Muscle of back (tissue), 11 donors: ENCODE measurements around the gene NSMF. TPM values are rescaled to one million over a fixed set of nuclear protein-coding genes. Genes with fewer than 3 reads are reported as not detected.
"Not testable (repeated sequence)": the region's sequence is repeated elsewhere in the genome, so short reads cannot be mapped to it uniquely, and the experiment has no call there.

Experiments used
- DNase-seq, 3 donors: peaks; one replicate each; pipeline versions ENCODE4 v3.0.0 to v3.0.0-alpha.2; 2013
- polyA plus RNA-seq, 10 donors: library from polyadenylated mRNA; unstranded; fragments of 120-200 nt; gene quantifications; one replicate each; pipeline ENCODE4 v1.2.1, GENCODE V29; 2013; ENCODE audit not compliant: insufficient read length in 10 of 10

Gene NSMF
- polyA plus RNA-seq, 10 donors, result 17.1 to 30.9 (median 20.2) TPM

- peak in 1 of 3 donors; percentile 13 for DNase-seq
Observed at GRCh38 chr9:137460363-137461315, 1.5 kb upstream of the NSMF start.

GRCh38 chr9:137459601-137460362, 648 bp upstream of the NSMF start:
- DNase-seq, result no peak

GRCh38 chr9:137458194-137459151, 661 bp downstream of the NSMF start:
- peak in 1 of 3 donors; percentile 56 for DNase-seq

- DNase-seq, result peak in 1 of 3 donors; percentile 38
Observed at GRCh38 chr9:137457406-137458193, 1.5 kb downstream of the NSMF start.

- peak in 1 of 3 donors; percentile 17 for DNase-seq
Observed at GRCh38 chr9:137456864-137457405, 2.2 kb downstream of the NSMF start.

- DNase-seq, result no peak
Observed at GRCh38 chr9:137456061-137456863, 2.9 kb downstream of the NSMF start.

GRCh38 chr9:137455359-137455991, 3.7 kb downstream of the NSMF start:
- DNase-seq, result no peak

- peak in 1 of 3 donors; percentile 57 for DNase-seq
Observed at GRCh38 chr9:137454597-137455358, 4.4 kb downstream of the NSMF start.

- no peak for DNase-seq
Observed at GRCh38 chr9:137454145-137454596, 5.0 kb downstream of the NSMF start.

GRCh38 chr9:137453643-137454081, 5.5 kb downstream of the NSMF start:
- peak in 2 of 3 donors; percentile 60 to 76 for DNase-seq

- peak in 1 of 3 donors; percentile 36 for DNase-seq
Observed at GRCh38 chr9:137452761-137453642, 6.1 kb downstream of the NSMF start.

GRCh38 chr9:137452006-137452760, 7.0 kb downstream of the NSMF start:
- no peak for DNase-seq

- DNase-seq, result not testable (repeated sequence)
Observed at GRCh38 chr9:137451264-137452005, 7.7 kb downstream of the NSMF start.

GRCh38 chr9:137450539-137451222, 8.5 kb downstream of the NSMF start:
- not testable (repeated sequence) for DNase-seq
